ENCODE data around the gene PPWD1. TPM values are rescaled to one million over a fixed set of nuclear protein-coding genes. Genes with fewer than 3 reads are reported as not detected.

The PPWD1 gene
- polyA plus RNA-seq, 1 of the 3 experiments (the other 2 are of a cell fraction) = 6.0 TPM

GRCh38 chr5:65548281-65548680, 14.8 kb upstream of the PPWD1 start:
- Histone ChIP-seq H3K9me2 (no peaks in the 10 kb centered on the region), H3K27ac (ENCODE audit: low read depth in 2 of 2, low read length in 1 of 2) (no peak overlapping the region), H3K4me3 (ENCODE audit: low read depth in 2 of 2, low read length in 1 of 2) (no peak overlapping the region), H3K36me3 (replicated peaks in 1 of 2; ENCODE audit: control insufficient read depth in 1 of 2, insufficient read depth in 2 of 2, low read length in 1 of 2) (peaks cover 6 to 44% of the 10 kb centered on the region in 2 experiments), H3K27me3 (ENCODE audit: insufficient read depth) (no peaks in the 10 kb centered on the region), H3K9ac (no peak overlapping the region), H2AFZ (ENCODE audit: low read depth) (no peak overlapping the region), H3K4me1 (ENCODE audit: control insufficient read depth in 1 of 2, insufficient read depth in 2 of 2, low read depth in 1 of 2, low read length in 1 of 2) (no peaks in the 10 kb centered on the region), H3K9me3 (no peaks in the 10 kb centered on the region), H3K79me2 (ENCODE audit: insufficient read depth) (peaks cover 2% of the 10 kb centered on the region), H3K4me2 (no peak overlapping the region), H3F3A (replicated peaks; ENCODE audit: insufficient read depth) (no peaks in the 10 kb centered on the region), H4K20me1 (ENCODE audit: insufficient read depth) (no peaks in the 10 kb centered on the region)
- no peak for DNase-seq
- TF ChIP-seq MAX (IDR thresholded peaks at IDR 0.05; ENCODE audit: low read depth) (no peak), MEF2A (IDR thresholded peaks at IDR 0.05; ENCODE audit: borderline replicate concordance, low read depth) (no peak), REST (IDR thresholded peaks at IDR 0.05; ENCODE audit: low read depth, low read length) (no peak), NRF1 (IDR thresholded peaks at IDR 0.05; ENCODE audit: low read depth, low read length) (no peak), RXRA (IDR thresholded peaks at IDR 0.05; ENCODE audit: borderline replicate concordance, low read depth) (no peak), FOXJ3 (CRISPR knock-in tag; IDR thresholded peaks at IDR 0.05) (no peak), RCOR1 (IDR thresholded peaks at IDR 0.05; ENCODE audit: low read length) (no peak), RAD21 (IDR thresholded peaks at IDR 0.05; ENCODE audit: low read length) (no peak), MXI1 (IDR thresholded peaks at IDR 0.05; ENCODE audit: low read depth, low read length) (no peak), NFIC (IDR thresholded peaks at IDR 0.05; ENCODE audit: borderline replicate concordance) (no peak), GATA2 (CRISPR knock-in tag; IDR thresholded peaks at IDR 0.05) (no peak)
- ChIA-PET POLR2A (no interaction called here), CTCF (no interaction called here)
- WGBS (ENCODE audit: low lambda C conversion rate) = 94% methylated on average over 7 of the region's 7 CpGs

- Histone ChIP-seq H3K27ac (ENCODE audit: low read depth in 2 of 2, low read length in 1 of 2) (no peak overlapping the region), H3F3A (replicated peaks; ENCODE audit: insufficient read depth) (no peaks in the 10 kb centered on the region), H3K36me3 (replicated peaks in 1 of 2; ENCODE audit: control insufficient read depth in 1 of 2, insufficient read depth in 2 of 2, low read length in 1 of 2) (peaks cover 12 to 29% of the 10 kb centered on the region in 2 experiments), H3K4me2 (no peak overlapping the region), H4K20me1 (ENCODE audit: insufficient read depth) (no peaks in the 10 kb centered on the region), H3K27me3 (ENCODE audit: insufficient read depth) (no peaks in the 10 kb centered on the region), H3K4me3 (ENCODE audit: low read depth in 2 of 2, low read length in 1 of 2) (no peak overlapping the region), H3K4me1 (ENCODE audit: control insufficient read depth in 1 of 2, insufficient read depth in 2 of 2, low read depth in 1 of 2, low read length in 1 of 2) (no peaks in the 10 kb centered on the region), H2AFZ (ENCODE audit: low read depth) (no peak overlapping the region), H3K9me2 (no peaks in the 10 kb centered on the region), H3K79me2 (ENCODE audit: insufficient read depth) (peaks cover 30% of the 10 kb centered on the region), H3K9ac (no peak overlapping the region), H3K9me3 (no peaks in the 10 kb centered on the region)
- DNase-seq = no peak
- CTCF ChIA-PET = no interaction called here
- 88% methylated on average over 5 of the region's 5 CpGs for WGBS (ENCODE audit: low lambda C conversion rate)
- POLR2A ChIA-PET = no interaction called here
- no peak for TF ChIP-seq FOXJ3 (CRISPR knock-in tag; IDR thresholded peaks at IDR 0.05)
- TF ChIP-seq ELF1 (IDR thresholded peaks at IDR 0.05) = no peak
- TF ChIP-seq EP300 (IDR thresholded peaks at IDR 0.05; ENCODE audit: borderline replicate concordance in 1 of 2, low read depth in 1 of 2, low read length in 1 of 2) = no peak
- TF ChIP-seq, protein P1, sequence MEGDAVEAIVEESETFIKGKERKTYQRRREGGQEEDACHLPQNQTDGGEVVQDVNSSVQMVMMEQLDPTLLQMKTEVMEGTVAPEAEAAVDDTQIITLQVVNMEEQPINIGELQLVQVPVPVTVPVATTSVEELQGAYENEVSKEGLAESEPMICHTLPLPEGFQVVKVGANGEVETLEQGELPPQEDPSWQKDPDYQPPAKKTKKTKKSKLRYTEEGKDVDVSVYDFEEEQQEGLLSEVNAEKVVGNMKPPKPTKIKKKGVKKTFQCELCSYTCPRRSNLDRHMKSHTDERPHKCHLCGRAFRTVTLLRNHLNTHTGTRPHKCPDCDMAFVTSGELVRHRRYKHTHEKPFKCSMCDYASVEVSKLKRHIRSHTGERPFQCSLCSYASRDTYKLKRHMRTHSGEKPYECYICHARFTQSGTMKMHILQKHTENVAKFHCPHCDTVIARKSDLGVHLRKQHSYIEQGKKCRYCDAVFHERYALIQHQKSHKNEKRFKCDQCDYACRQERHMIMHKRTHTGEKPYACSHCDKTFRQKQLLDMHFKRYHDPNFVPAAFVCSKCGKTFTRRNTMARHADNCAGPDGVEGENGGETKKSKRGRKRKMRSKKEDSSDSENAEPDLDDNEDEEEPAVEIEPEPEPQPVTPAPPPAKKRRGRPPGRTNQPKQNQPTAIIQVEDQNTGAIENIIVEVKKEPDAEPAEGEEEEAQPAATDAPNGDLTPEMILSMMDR (IDR thresholded peaks at IDR 0.05) = no peak
- no peak for TF ChIP-seq RCOR1 (IDR thresholded peaks at IDR 0.05; ENCODE audit: low read length)
- TF ChIP-seq EZH2phosphoT487 (IDR thresholded peaks at IDR 0.05; ENCODE audit: borderline replicate concordance, low read depth) = no peak
- no peak for TF ChIP-seq POLR2AphosphoS5 (IDR thresholded peaks at IDR 0.05; ENCODE audit: low read depth, low read length)
- TF ChIP-seq RFX5 (IDR thresholded peaks at IDR 0.05; ENCODE audit: low read length) = no peak
- TF ChIP-seq MEF2A (IDR thresholded peaks at IDR 0.05; ENCODE audit: borderline replicate concordance, low read depth) = no peak
- TF ChIP-seq SMC3 (IDR thresholded peaks at IDR 0.05; ENCODE audit: low read depth, low read length) = no peak
- TF ChIP-seq RAD21 (IDR thresholded peaks at IDR 0.05; ENCODE audit: low read length) = no peak
- no peak for TF ChIP-seq REST (IDR thresholded peaks at IDR 0.05; ENCODE audit: low read depth, low read length)
Measured at GRCh38 chr5:65553941-65554340, 9.2 kb upstream of the PPWD1 start.
